Measurements from ENCODE around the gene MARCHF3.

GRCh38 chr5:126941403-126941802 is 89.0 kb downstream of the MARCHF3 start:
- TF ChIP-seq CTCF (conservative IDR thresholded peaks at IDR 0.05; ENCODE audit: low read depth, low read length) (no peak), EZH2 (IDR thresholded peaks at IDR 0.05; ENCODE audit: borderline replicate concordance, low read depth, low read length, poor library complexity, severe bottlenecking) (no peak)

Data from A673 (cell line).